8988T (cell line): Measurements from ENCODE around the gene GPX5.

Experiments
- DNase-seq: peaks from one replicate; pipeline ENCODE4 v3.0.0; 2011

The GPX5 gene

GRCh38 chr6:28563430-28564095, 37.9 kb downstream of the GPX5 start:
- DNase-seq: no peak

DNA sequence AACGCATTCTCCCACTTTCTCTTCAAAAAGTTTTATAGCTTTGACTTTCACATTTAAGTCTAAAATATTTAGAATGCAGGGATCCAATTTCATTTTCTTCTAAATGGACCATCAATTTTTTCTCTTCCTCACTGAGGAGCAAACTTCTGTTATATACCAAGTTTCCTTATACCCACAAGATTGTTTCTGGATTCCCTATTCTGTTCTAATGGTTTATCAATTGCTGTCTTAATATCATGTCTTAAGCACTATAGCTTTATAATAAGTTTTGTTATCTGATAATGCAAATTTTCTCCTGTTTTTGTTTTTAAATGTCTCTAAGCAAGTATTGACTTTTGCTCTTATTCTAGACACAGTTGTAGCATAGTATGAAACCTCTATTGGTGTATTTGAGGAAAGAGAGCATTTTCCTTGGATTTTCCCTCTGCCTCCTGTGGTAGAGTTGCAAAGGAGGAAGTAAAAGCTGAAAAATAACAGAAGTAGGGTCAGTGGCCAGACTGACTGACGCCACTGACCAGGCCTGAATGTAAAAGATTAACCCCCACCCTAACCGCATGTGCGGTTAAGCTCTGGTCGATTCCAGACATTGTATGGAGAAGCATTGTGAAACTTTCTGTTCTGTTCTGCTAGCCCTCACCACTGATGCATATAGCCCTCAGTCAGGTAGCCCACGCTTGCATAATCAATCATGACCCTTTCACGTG, 40.3 kb downstream of the GPX5 start:
- DNase-seq: no peak

- DNase-seq: no peak
Observed at GRCh38 chr6:28566527-28567252, 41.0 kb downstream of the GPX5 start.

DNA sequence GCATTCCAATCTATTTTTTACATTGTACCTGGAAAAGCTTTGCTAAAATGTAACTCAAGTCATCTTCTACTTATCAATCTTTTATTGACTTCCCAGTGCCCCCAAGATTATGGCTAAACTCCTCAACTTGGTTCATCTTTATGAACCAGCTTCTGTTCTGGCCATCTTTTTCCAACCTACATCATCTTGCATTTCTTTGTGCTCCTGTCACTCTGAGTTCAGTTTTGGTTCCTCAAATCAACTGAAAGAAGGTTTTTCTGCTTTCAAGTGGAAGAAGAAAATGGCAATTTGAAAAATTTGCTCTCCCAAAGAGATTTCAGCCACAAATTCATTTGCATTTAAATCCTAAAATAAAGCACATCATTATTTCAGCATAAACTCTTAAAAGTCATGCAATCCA, 41.8 kb downstream of the GPX5 start:
- no peak for DNase-seq

DNA sequence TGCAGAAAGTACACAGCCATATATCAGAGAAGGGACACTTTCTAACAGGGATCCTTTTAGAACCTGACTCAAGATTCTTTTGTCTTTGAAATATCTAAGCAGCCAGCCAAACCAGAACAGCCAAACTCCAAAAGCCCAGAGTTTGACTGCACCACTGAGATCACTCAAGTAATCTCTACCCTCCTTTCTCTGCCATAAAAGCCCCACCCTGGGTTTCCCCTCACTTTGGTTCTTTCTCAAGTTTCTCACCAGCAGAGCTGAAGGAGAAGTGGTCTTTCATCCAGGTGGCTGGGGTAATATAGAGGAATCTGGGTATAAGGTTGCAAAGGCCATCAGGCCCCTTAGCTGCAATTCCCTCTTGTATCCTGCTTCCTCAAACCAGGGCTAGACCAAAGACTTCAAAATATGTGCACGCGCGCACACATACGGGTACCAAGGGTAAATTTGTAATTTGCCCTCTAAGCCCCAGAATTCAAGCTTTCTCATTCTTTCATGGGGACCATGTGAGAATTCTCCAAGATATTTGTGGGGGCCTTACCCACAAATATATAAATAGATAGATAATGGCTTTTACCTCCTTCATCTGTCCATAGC, 42.9 kb downstream of the GPX5 start:
- no peak for DNase-seq

GRCh38 chr6:28569748-28570147, 44.1 kb downstream of the GPX5 start:
- DNase-seq: no peak

DNA sequence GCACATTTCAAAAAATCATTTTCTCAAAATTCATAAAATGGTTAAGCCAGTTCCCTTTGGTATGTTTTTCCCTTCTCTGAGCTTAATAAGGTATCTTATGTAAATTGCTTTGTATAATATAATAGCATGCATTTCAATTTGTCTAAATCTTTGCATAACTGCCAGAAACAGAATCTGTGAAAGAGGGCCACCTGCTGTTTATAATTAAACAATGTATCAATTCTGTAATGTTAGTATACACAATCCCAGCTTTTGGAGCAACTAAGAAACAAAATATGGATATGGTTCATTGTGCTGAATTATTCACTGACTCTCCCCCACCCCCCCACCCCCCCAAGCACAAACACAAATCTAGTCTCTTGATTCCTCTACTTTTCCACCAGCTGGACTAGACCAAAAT, 54.8 kb downstream of the GPX5 start:
- DNase-seq: no peak

- no peak for DNase-seq
Observed at GRCh38 chr6:28583463-28583862, 57.8 kb downstream of the GPX5 start.
